ENCODE data around the gene HSD17B4. TPM values are rescaled to one million over a fixed set of nuclear protein-coding genes. Genes with fewer than 3 reads are reported as not detected.

HSD17B4 gene
- total RNA-seq, 5 donors from 2014 or later (not counting 1 experiment from before 2014, with no cell fraction given), result 32.1 to 79.6 (median 54.0) TPM

DNA sequence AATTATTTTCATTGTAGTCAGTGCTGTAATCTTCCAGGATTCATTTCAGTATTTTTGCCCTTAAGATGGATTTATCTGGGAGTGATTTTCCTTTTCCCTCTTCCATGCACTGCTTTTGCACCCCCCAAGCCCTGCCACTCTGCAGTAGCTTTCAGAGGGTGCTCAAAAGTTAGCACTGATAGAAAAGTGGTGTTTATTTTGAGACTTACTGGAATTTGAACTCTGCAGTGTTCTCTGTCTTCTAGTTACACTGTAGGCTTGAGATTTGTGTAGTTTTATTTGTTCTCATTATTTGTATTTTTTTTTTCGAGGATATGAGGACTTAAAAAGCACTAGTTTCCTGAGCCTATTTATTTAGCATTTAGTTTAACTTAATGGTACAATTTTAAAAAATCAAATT, 70.5 kb downstream of the HSD17B4 start:
- Mint-ChIP-seq H3K9me3 (peaks cover 0 to 8% (median 3%) of the 10 kb centered on the region in 3 donors), H3K27me3 (no peaks in the 10 kb centered on the region), H3K27ac (no peak overlapping the region), H3K4me1 (no peaks in the 10 kb centered on the region), H3K4me3 (no peak overlapping the region), H3K36me3 (peaks cover 57% of the 10 kb centered on the region)
- Histone ChIP-seq H3K27me3 (replicated peaks in 1 of 2; ENCODE audit: control insufficient read depth in 2 of 2, extremely low read depth in 1 of 2, insufficient read depth in 2 of 2, low read length in 1 of 2) (no peaks in the 10 kb centered on the region), H3K4me3 (ENCODE audit: control insufficient read depth in 1 of 2, extremely low read depth in 1 of 2, low read length in 1 of 2) (no peak overlapping the region), H3K36me3 (ENCODE audit: control insufficient read depth in 2 of 2, extremely low read depth in 1 of 2, insufficient read depth in 1 of 2, low read length in 1 of 2) (peaks cover 0 to 12% of the 10 kb centered on the region in 2 donors), H3K27ac (ENCODE audit: low read length) (no peak overlapping the region), H3K4me1 (ENCODE audit: control insufficient read depth in 1 of 2, extremely low read depth in 1 of 2, insufficient read depth in 2 of 2, low read length in 2 of 2) (no peaks in the 10 kb centered on the region), H3K9me3 (no peaks in the 10 kb centered on the region)
- CTCF ChIA-PET, result no interaction called here
- WGBS (ENCODE audit: insufficient coverage), result no CpG with 5 or more reads among the region's 1 CpG
- DNase-seq (no peak), ATAC-seq (replicated peaks in 1 of 4) (no peak)
- POLR2A ChIA-PET, result no interaction called here

DNA sequence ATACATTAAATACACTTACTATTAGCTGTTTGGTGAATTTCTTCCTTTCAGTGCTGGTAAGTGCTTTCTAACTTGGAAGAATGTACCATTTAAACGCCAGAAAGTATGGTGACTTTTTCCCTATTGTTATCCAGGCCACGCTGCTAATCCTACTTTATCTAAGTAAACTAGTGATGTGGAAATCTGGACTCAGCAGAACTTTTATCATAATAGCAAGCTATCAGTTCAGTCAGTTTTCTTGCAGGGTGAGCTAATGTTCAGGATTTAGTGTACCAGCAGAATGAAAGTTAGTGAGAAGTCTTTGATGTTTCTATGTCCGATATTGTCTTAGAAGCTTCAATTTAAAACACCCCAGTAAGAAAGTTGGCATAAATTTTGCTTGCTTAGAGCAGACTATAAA, 72.2 kb downstream of the HSD17B4 start:
- Histone ChIP-seq H3K4me1 (ENCODE audit: control insufficient read depth in 1 of 2, extremely low read depth in 1 of 2, insufficient read depth in 2 of 2, low read length in 2 of 2) (no peaks in the 10 kb centered on the region), H3K27me3 (replicated peaks in 1 of 2; ENCODE audit: control insufficient read depth in 2 of 2, extremely low read depth in 1 of 2, insufficient read depth in 2 of 2, low read length in 1 of 2) (no peaks in the 10 kb centered on the region), H3K27ac (ENCODE audit: low read length) (no peak overlapping the region), H3K9me3 (no peaks in the 10 kb centered on the region), H3K4me3 (ENCODE audit: control insufficient read depth in 1 of 2, extremely low read depth in 1 of 2, low read length in 1 of 2) (no peak overlapping the region), H3K36me3 (ENCODE audit: control insufficient read depth in 2 of 2, extremely low read depth in 1 of 2, insufficient read depth in 1 of 2, low read length in 1 of 2) (peaks cover 0 to 11% of the 10 kb centered on the region in 2 donors)
- peaks cover 0 to 8% (median 3%) of the 10 kb centered on the region in 3 donors for H3K9me3 Mint-ChIP-seq
- ChIA-PET CTCF (interaction anchor here in 1 of 2 donors (1.2 kb wide), 1 partner anchor 13 kb away, joined by 3 read pairs; no protein-coding TSS in a partner anchor), POLR2A (interaction anchor here in 1 of 2 donors (0.5 kb wide), 1 partner anchor 17 kb away, joined by 3 read pairs; no protein-coding TSS in a partner anchor)
- no peak overlapping the region for H3K27ac Mint-ChIP-seq
- no CpG with 5 or more reads among the region's 3 CpGs for WGBS (ENCODE audit: insufficient coverage)
- ATAC-seq (replicated peaks in 1 of 4), result no peak
- DNase-seq, result no peak
- H3K4me1 Mint-ChIP-seq, result no peaks in the 10 kb centered on the region
- no peaks in the 10 kb centered on the region for H3K27me3 Mint-ChIP-seq
- peaks cover 53% of the 10 kb centered on the region for H3K36me3 Mint-ChIP-seq
- no peak overlapping the region for H3K4me3 Mint-ChIP-seq

DNA sequence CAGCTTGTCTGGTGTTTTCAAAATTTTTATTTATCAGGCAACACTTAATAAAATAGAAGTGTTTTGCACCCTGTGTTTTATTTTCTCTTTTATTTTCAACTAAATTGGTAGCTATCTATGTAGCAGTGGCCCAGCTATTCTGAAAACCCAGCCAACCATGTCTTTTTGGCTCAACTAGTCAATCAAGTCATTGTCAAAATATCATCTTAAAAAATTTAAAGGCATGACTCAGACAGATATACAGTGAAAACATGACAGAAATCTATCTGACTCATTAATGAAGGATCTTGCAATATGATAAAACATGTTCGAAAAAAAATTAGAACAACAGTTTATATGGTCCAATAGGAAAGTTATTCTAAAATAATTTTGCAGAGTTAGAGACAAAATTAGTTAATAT, 75.1 kb downstream of the HSD17B4 start:
- no peak for ATAC-seq (replicated peaks in 1 of 4)
- no peak overlapping the region for H3K27ac Mint-ChIP-seq

DNA sequence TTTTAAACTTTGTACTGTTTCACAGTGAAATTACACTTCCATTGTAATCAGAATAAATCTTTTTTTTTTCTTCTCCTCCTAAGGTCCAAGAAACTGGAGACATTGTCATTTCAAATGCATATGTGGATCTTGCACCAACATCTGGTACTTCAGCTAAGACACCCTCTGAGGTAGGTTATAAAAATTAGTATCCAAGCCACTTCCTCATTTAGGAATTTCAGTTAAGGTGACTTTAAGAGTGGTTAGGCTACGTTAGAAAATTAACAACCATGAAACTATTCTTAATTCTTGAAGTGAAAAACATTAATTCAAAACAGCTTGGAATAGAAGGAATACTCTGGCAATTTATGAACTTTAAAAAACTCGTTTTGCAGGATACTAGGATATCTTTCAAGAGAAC, 77.5 kb downstream of the HSD17B4 start:
- ChIA-PET POLR2A (no interaction called here), CTCF (no interaction called here)
- Histone ChIP-seq H3K9me3 (no peaks in the 10 kb centered on the region), H3K27ac (ENCODE audit: low read length) (no peak overlapping the region), H3K36me3 (ENCODE audit: control insufficient read depth in 2 of 2, extremely low read depth in 1 of 2, insufficient read depth in 1 of 2, low read length in 1 of 2) (peaks cover 0 to 14% of the 10 kb centered on the region in 2 donors), H3K27me3 (replicated peaks in 1 of 2; ENCODE audit: control insufficient read depth in 2 of 2, extremely low read depth in 1 of 2, insufficient read depth in 2 of 2, low read length in 1 of 2) (no peaks in the 10 kb centered on the region), H3K4me3 (ENCODE audit: control insufficient read depth in 1 of 2, extremely low read depth in 1 of 2, low read length in 1 of 2) (no peak overlapping the region), H3K4me1 (ENCODE audit: control insufficient read depth in 1 of 2, extremely low read depth in 1 of 2, insufficient read depth in 2 of 2, low read length in 2 of 2) (no peaks in the 10 kb centered on the region)
- Mint-ChIP-seq H3K9me3 (no peaks in the 10 kb centered on the region), H3K27me3 (no peaks in the 10 kb centered on the region), H3K27ac (no peak overlapping the region), H3K4me3 (no peak overlapping the region), H3K4me1 (no peaks in the 10 kb centered on the region), H3K36me3 (peaks cover 53% of the 10 kb centered on the region)
- ATAC-seq (replicated peaks in 1 of 4), result no peak
- DNase-seq, result no peak
- no CpG with 5 or more reads among the region's 2 CpGs for WGBS (ENCODE audit: insufficient coverage)

More for the DNA sequence above, 75.1 kb downstream of the HSD17B4 start:
- no peak for DNase-seq
- H3K36me3 ChIP-seq (ENCODE audit: control insufficient read depth in 2 of 2, extremely low read depth in 1 of 2, insufficient read depth in 1 of 2, low read length in 1 of 2), result peaks cover 0 to 11% of the 10 kb centered on the region in 2 donors
- no CpG with 5 or more reads among the region's 1 CpG for WGBS (ENCODE audit: insufficient coverage)
- no peaks in the 10 kb centered on the region for H3K27me3 ChIP-seq (replicated peaks in 1 of 2; ENCODE audit: control insufficient read depth in 2 of 2, extremely low read depth in 1 of 2, insufficient read depth in 2 of 2, low read length in 1 of 2)
- Mint-ChIP-seq H3K4me3 (no peak overlapping the region), H3K36me3 (peaks cover 40% of the 10 kb centered on the region), H3K4me1 (no peaks in the 10 kb centered on the region), H3K27me3 (no peaks in the 10 kb centered on the region), H3K9me3 (no peaks in the 10 kb centered on the region)
- H3K9me3 ChIP-seq, result no peaks in the 10 kb centered on the region
- H3K4me3 ChIP-seq (ENCODE audit: control insufficient read depth in 1 of 2, extremely low read depth in 1 of 2, low read length in 1 of 2), result no peak overlapping the region
- H3K4me1 ChIP-seq (ENCODE audit: control insufficient read depth in 1 of 2, extremely low read depth in 1 of 2, insufficient read depth in 2 of 2, low read length in 2 of 2), result no peaks in the 10 kb centered on the region
- POLR2A ChIA-PET, result no interaction called here
- no peak overlapping the region for H3K27ac ChIP-seq (ENCODE audit: low read length)
- CTCF ChIA-PET, result no interaction called here

DNA sequence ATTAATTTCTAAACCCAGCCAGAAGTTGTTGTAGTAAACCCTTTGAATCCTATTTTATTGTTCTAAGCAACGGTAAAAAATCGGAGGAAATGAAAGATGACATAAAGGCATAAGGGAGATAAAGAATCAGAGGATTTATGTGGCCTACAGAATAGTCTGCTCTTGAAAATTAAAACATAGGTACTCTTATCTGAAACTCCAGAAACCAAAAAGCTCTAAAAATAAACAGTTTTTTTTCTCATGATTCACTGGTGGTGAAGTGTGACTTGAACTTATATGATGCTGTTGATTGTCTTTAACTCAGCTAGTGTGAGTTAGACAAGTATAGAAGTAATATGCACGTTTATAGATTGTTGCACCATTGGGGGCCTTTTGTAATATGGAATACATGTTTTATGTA, 80.3 kb downstream of the HSD17B4 start:
- ATAC-seq (replicated peaks in 1 of 4), result no peak
- no peaks in the 10 kb centered on the region for H3K4me1 ChIP-seq (ENCODE audit: control insufficient read depth in 1 of 2, extremely low read depth in 1 of 2, insufficient read depth in 2 of 2, low read length in 2 of 2)
- H3K36me3 ChIP-seq (ENCODE audit: control insufficient read depth in 2 of 2, extremely low read depth in 1 of 2, insufficient read depth in 1 of 2, low read length in 1 of 2), result peaks cover 0 to 4% of the 10 kb centered on the region in 2 donors
- no CpG with 5 or more reads among the region's 3 CpGs for WGBS (ENCODE audit: insufficient coverage)
- H3K27me3 ChIP-seq (replicated peaks in 1 of 2; ENCODE audit: control insufficient read depth in 2 of 2, extremely low read depth in 1 of 2, insufficient read depth in 2 of 2, low read length in 1 of 2), result no peaks in the 10 kb centered on the region
- no peak overlapping the region for H3K27ac ChIP-seq (ENCODE audit: low read length)
- Mint-ChIP-seq H3K27me3 (no peaks in the 10 kb centered on the region), H3K4me3 (no peak overlapping the region), H3K9me3 (no peaks in the 10 kb centered on the region), H3K4me1 (no peaks in the 10 kb centered on the region), H3K27ac (no peak overlapping the region), H3K36me3 (peaks cover 56% of the 10 kb centered on the region)
- ChIA-PET POLR2A (interaction anchor here in 1 of 2 donors (0.5 kb wide), 1 partner anchor 12 kb away, joined by 3 read pairs; no protein-coding TSS in a partner anchor), CTCF (no interaction called here)
- DNase-seq, result no peak
- no peaks in the 10 kb centered on the region for H3K9me3 ChIP-seq
- H3K4me3 ChIP-seq (ENCODE audit: control insufficient read depth in 1 of 2, extremely low read depth in 1 of 2, low read length in 1 of 2), result no peak overlapping the region

DNA sequence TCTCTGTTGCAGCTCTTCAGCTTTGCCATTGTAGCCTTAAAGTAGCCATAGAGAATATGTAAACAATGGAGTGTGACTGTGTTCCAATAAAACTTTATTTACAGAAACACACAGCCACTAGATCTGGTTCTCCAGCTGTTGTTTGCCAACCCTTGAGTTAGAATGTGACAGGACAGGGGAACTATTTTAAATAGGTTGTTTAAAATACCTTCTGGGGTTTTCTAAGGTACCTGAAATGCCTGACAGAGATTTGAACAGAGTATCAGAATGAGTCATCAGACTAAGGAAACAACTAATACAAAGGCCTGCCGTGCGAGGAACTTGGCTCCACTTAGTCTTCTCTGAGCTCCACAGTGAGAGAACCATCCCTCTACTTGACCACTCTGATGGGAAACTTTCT, 85.4 kb downstream of the HSD17B4 start:
- Histone ChIP-seq H3K36me3 (ENCODE audit: control insufficient read depth in 2 of 2, extremely low read depth in 1 of 2, insufficient read depth in 1 of 2, low read length in 1 of 2) (peaks cover 0 to 11% of the 10 kb centered on the region in 2 donors), H3K4me3 (ENCODE audit: control insufficient read depth in 1 of 2, extremely low read depth in 1 of 2, low read length in 1 of 2) (no peak overlapping the region), H3K27ac (ENCODE audit: low read length) (no peak overlapping the region), H3K4me1 (ENCODE audit: control insufficient read depth in 1 of 2, extremely low read depth in 1 of 2, insufficient read depth in 2 of 2, low read length in 2 of 2) (no peaks in the 10 kb centered on the region), H3K9me3 (no peaks in the 10 kb centered on the region), H3K27me3 (replicated peaks in 1 of 2; ENCODE audit: control insufficient read depth in 2 of 2, extremely low read depth in 1 of 2, insufficient read depth in 2 of 2, low read length in 1 of 2) (no peaks in the 10 kb centered on the region)
- no peaks in the 10 kb centered on the region for H3K9me3 Mint-ChIP-seq
- H3K27me3 Mint-ChIP-seq, result no peaks in the 10 kb centered on the region
- no peak for DNase-seq
- POLR2A ChIA-PET, result no interaction called here
- WGBS (ENCODE audit: insufficient coverage), result 0% methylated on average over 2 of the region's 2 CpGs
- ATAC-seq (replicated peaks in 1 of 4), result no peak
- H3K36me3 Mint-ChIP-seq, result peaks cover 74% of the 10 kb centered on the region
- H3K4me1 Mint-ChIP-seq, result no peaks in the 10 kb centered on the region
- no peak overlapping the region for H3K27ac Mint-ChIP-seq
- CTCF ChIA-PET, result interaction anchor here in 1 of 2 donors (1.0 kb wide), 1 partner anchor 13 kb away, joined by 3 read pairs; no protein-coding TSS in a partner anchor
- H3K4me3 Mint-ChIP-seq, result no peak overlapping the region

DNA sequence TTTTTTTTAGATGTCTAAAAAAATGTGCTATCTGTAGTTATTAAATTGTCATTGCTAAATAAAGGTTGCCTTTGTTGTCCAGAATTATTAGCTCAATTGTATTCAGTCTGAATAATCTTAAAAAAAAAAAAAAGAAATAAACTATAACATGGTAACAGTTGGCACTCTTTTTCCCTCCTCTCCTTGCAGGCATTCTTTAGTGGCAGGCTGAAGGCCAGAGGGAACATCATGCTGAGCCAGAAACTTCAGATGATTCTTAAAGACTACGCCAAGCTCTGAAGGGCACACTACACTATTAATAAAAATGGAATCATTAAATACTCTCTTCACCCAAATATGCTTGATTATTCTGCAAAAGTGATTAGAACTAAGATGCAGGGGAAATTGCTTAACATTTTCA, 89.4 kb downstream of the HSD17B4 start:
- no peaks in the 10 kb centered on the region for H3K9me3 ChIP-seq
- POLR2A ChIA-PET, result no interaction called here

More for the DNA sequence above, 89.4 kb downstream of the HSD17B4 start:
- CTCF ChIA-PET, result interaction anchor here in 1 of 2 donors (0.6 kb wide), 1 partner anchor 695 kb away, joined by 3 read pairs; no protein-coding TSS in a partner anchor
- Mint-ChIP-seq H3K27me3 (no peaks in the 10 kb centered on the region), H3K27ac (no peak overlapping the region), H3K4me1 (no peaks in the 10 kb centered on the region), H3K36me3 (peaks cover 54% of the 10 kb centered on the region), H3K9me3 (no peaks in the 10 kb centered on the region), H3K4me3 (no peak overlapping the region)
- H3K4me1 ChIP-seq (ENCODE audit: control insufficient read depth in 1 of 2, extremely low read depth in 1 of 2, insufficient read depth in 2 of 2, low read length in 2 of 2), result no peaks in the 10 kb centered on the region
- ATAC-seq (replicated peaks in 1 of 4), result no peak
- H3K27ac ChIP-seq (ENCODE audit: low read length), result no peak overlapping the region
- H3K4me3 ChIP-seq (ENCODE audit: control insufficient read depth in 1 of 2, extremely low read depth in 1 of 2, low read length in 1 of 2), result no peak overlapping the region
- DNase-seq, result no peak
- H3K27me3 ChIP-seq (replicated peaks in 1 of 2; ENCODE audit: control insufficient read depth in 2 of 2, extremely low read depth in 1 of 2, insufficient read depth in 2 of 2, low read length in 1 of 2), result no peaks in the 10 kb centered on the region
- peaks cover 0 to 11% of the 10 kb centered on the region in 2 donors for H3K36me3 ChIP-seq (ENCODE audit: control insufficient read depth in 2 of 2, extremely low read depth in 1 of 2, insufficient read depth in 1 of 2, low read length in 1 of 2)
- no CpG with 5 or more reads among the region's 1 CpG for WGBS (ENCODE audit: insufficient coverage)

All from T-cell (primary cell).